ENCODE measurements around the gene SEC14L3. TPM values are rescaled to one million over a fixed set of nuclear protein-coding genes. Genes with fewer than 3 reads are reported as not detected.
A peak's percentile ranks its signal among the peaks of the same experiment; 100 is the strongest.

The SEC14L3 gene
- total RNA-seq, 1 experiment from 2014 or later: not detected

- H3K27me3 Mint-ChIP-seq (ENCODE audit: low read depth): no peaks in the 10 kb centered on the region; the same call in 1 of the 2 replicates
- H3K36me3 Mint-ChIP-seq: no peaks in the 10 kb centered on the region
- peak overlapping the region; percentile 56 for H3K4me3 Mint-ChIP-seq
- POLR2A ChIA-PET: interaction anchor here (1.1 kb wide), 1 partner anchor 48 kb away, joined by 4 read pairs; the partner anchor contains the start of gene SEC14L2
- no peak overlapping the region for H3K27ac Mint-ChIP-seq
- peak; percentile 90 for ATAC-seq
- CTCF ChIA-PET: interaction anchor here (0.8 to 3.4 kb wide), 30 partner anchors 9 to 283 kb away, joined by 3 to 38 read pairs (median 6); partner anchors contain the start of genes CASTOR1, MTFP1, SEC14L2 and TBC1D10A
- no peak for TF ChIP-seq NR1H2 (CRISPR knock-in tag; IDR thresholded peaks at IDR 0.05)
- no peak for TF ChIP-seq ZNF263 (CRISPR knock-in tag; IDR thresholded peaks at IDR 0.05; ENCODE audit: low read depth)
- TF ChIP-seq TCF7 (CRISPR knock-in tag; IDR thresholded peaks at IDR 0.05; ENCODE audit: low read depth): no peak
- no peak for TF ChIP-seq AFF4 (CRISPR knock-in tag; IDR thresholded peaks at IDR 0.05; ENCODE audit: borderline replicate concordance)
- TF ChIP-seq ELF4 (CRISPR knock-in tag; IDR thresholded peaks at IDR 0.05; ENCODE audit: low read depth): no peak
- no peak for TF ChIP-seq E2F1 (CRISPR knock-in tag; IDR thresholded peaks at IDR 0.05)
- TF ChIP-seq RELA (CRISPR knock-in tag; IDR thresholded peaks at IDR 0.05; ENCODE audit: borderline replicate concordance): no peak
- TF ChIP-seq TP53 (CRISPR knock-in tag; IDR thresholded peaks at IDR 0.05): no peak
- TF ChIP-seq GRHL2 (CRISPR knock-in tag; IDR thresholded peaks at IDR 0.05; ENCODE audit: insufficient replicate concordance, severe bottlenecking): no peak
- TF ChIP-seq FOXK1 (CRISPR knock-in tag; IDR thresholded peaks at IDR 0.05): 0 out of 2 replicates have a peak, but pooled peaks have one; percentile 33
- TF ChIP-seq KAT7 (CRISPR knock-in tag; IDR thresholded peaks at IDR 0.05; ENCODE audit: borderline replicate concordance): no peak
- TF ChIP-seq SP1 (CRISPR knock-in tag; conservative IDR thresholded peaks at IDR 0.05): 0 out of 2 replicates have a peak, but pooled peaks have one; percentile 56
- peak; percentile 91 for TF ChIP-seq CTCF (IDR thresholded peaks at IDR 0.05)
- no peak for TF ChIP-seq ZNF512 (CRISPR knock-in tag; IDR thresholded peaks at IDR 0.05; ENCODE audit: borderline replicate concordance)
- DNase-seq (ENCODE audit: low spot score): peak; percentile 85
- peaks cover 7% of the 10 kb centered on the region for H3K4me1 Mint-ChIP-seq
- no peaks in the 10 kb centered on the region for H3K9me3 Mint-ChIP-seq
These were observed 27.0 kb downstream of the SEC14L3 start for GRCh38 chr22:30444632-30445437.

- Mint-ChIP-seq H3K4me3 (no peak overlapping the region), H3K27me3 (ENCODE audit: low read depth) (peaks cover 17% of the 10 kb centered on the region), H3K4me1 (peaks cover 7% of the 10 kb centered on the region), H3K27ac (no peak overlapping the region), H3K36me3 (peaks cover 8% of the 10 kb centered on the region; the same call in 1 of the 2 replicates), H3K9me3 (peaks cover 20% of the 10 kb centered on the region)
- POLR2A ChIA-PET: no interaction called here
- ATAC-seq (no peak), DNase-seq (ENCODE audit: low spot score) (no peak)
- CTCF ChIA-PET: interaction anchor here (0.7 kb wide), 1 partner anchor 49 kb away, joined by 3 read pairs; no protein-coding TSS in a partner anchor
- TF ChIP-seq ZNF317 (CRISPR knock-in tag; IDR thresholded peaks at IDR 0.05; ENCODE audit: borderline replicate concordance, low read depth) (no peak), ZNF232 (CRISPR knock-in tag; IDR thresholded peaks at IDR 0.05) (no peak), ESRRA (CRISPR knock-in tag; IDR thresholded peaks at IDR 0.05; ENCODE audit: borderline replicate concordance) (no peak), PREB (CRISPR knock-in tag; IDR thresholded peaks at IDR 0.05; ENCODE audit: borderline replicate concordance) (no peak)
These were observed 30.7 kb downstream of the SEC14L3 start for GRCh38 chr22:30441088-30441487.

All from WTC11 (cell line).